ENCODE data around the gene SLC6A6. TPM values are rescaled to one million over a fixed set of nuclear protein-coding genes. Genes with fewer than 3 reads are reported as not detected.
"Not testable (repeated sequence)": the region's sequence is repeated elsewhere in the genome, so short reads cannot be mapped to it uniquely, and the experiment has no call there.

Gene SLC6A6
- total RNA-seq, 1 donor from 2014 or later: 46.3 TPM

DNA sequence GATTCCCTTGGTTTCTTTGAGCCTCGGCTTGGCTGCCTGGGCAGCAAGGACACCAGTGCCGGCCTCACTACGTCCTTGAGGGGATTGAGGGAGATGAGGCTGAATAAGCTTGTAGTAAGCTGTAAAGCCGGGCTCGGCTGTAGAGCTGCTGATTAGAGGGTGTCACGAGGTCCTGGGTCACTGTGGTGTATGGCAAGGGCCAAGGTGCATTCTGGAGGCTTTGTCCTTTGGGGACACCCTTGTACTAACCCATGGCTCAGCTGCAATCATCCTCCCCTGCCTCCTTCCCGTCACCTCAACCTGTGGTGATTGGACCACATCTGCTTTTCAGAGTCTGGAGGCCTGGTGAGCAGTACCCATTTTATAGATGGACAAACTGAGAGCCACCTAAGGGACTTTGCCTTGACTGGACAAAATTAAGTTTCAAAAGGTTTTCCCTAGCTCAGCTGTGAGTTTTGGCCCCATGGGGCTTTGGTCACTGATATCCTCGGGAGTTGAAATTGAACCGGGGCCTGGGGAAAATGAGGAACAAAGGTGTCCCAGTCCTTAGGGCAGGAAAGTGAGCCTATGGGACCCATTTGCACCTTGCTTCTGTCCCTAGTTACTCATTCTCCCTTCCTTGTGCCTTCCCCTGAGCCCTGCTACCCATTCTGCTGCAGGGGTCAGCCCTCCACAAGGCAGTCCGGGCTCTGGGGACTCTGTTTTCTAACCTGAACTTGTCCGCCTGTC lies 2.4 kb downstream of the SLC6A6 start:
- Mint-ChIP-seq H3K27ac (ENCODE audit: unreplicated experiment) (peak overlapping the region; percentile 38), H3K9me3 (ENCODE audit: unreplicated experiment) (no peaks in the 10 kb centered on the region), H3K36me3 (ENCODE audit: low read depth, unreplicated experiment) (peaks cover 5% of the 10 kb centered on the region), H3K4me3 (ENCODE audit: unreplicated experiment) (peak overlapping the region; percentile 63), H3K4me1 (ENCODE audit: unreplicated experiment) (peaks cover 25% of the 10 kb centered on the region), H3K27me3 (ENCODE audit: unreplicated experiment) (peaks cover 15% of the 10 kb centered on the region)
- TF ChIP-seq CTCF (IDR thresholded peaks at IDR 0.05; ENCODE audit: unreplicated experiment): no peak
- no peak for DNase-seq (ENCODE audit: low spot score)

- no peak for TF ChIP-seq CTCF (IDR thresholded peaks at IDR 0.05; ENCODE audit: unreplicated experiment)
- peaks cover 25% of the 10 kb centered on the region for H3K4me1 Mint-ChIP-seq (ENCODE audit: unreplicated experiment)
- peak overlapping the region; percentile 38 for H3K27ac Mint-ChIP-seq (ENCODE audit: unreplicated experiment)
- peaks cover 9% of the 10 kb centered on the region for H3K27me3 Mint-ChIP-seq (ENCODE audit: unreplicated experiment)
- no peak for DNase-seq (ENCODE audit: low spot score)
- peaks cover 5% of the 10 kb centered on the region for H3K36me3 Mint-ChIP-seq (ENCODE audit: low read depth, unreplicated experiment)
- H3K9me3 Mint-ChIP-seq (ENCODE audit: unreplicated experiment): no peaks in the 10 kb centered on the region
- H3K4me3 Mint-ChIP-seq (ENCODE audit: unreplicated experiment): peak overlapping the region; percentile 63
These were observed 3.2 kb downstream of the SLC6A6 start for GRCh38 chr3:14405360-14406238.

GRCh38 chr3:14406336-14406735 lies 3.9 kb downstream of the SLC6A6 start:
- peaks cover 11% of the 10 kb centered on the region for H3K36me3 Mint-ChIP-seq (ENCODE audit: low read depth, unreplicated experiment)
- peaks cover 27% of the 10 kb centered on the region for H3K4me1 Mint-ChIP-seq (ENCODE audit: unreplicated experiment)
- H3K27ac Mint-ChIP-seq (ENCODE audit: unreplicated experiment): no peak overlapping the region
- peaks cover 8% of the 10 kb centered on the region for H3K27me3 Mint-ChIP-seq (ENCODE audit: unreplicated experiment)
- H3K9me3 Mint-ChIP-seq (ENCODE audit: unreplicated experiment): no peaks in the 10 kb centered on the region
- TF ChIP-seq CTCF (IDR thresholded peaks at IDR 0.05; ENCODE audit: unreplicated experiment): no peak
- DNase-seq (ENCODE audit: low spot score): no peak
- H3K4me3 Mint-ChIP-seq (ENCODE audit: unreplicated experiment): no peak overlapping the region

DNA sequence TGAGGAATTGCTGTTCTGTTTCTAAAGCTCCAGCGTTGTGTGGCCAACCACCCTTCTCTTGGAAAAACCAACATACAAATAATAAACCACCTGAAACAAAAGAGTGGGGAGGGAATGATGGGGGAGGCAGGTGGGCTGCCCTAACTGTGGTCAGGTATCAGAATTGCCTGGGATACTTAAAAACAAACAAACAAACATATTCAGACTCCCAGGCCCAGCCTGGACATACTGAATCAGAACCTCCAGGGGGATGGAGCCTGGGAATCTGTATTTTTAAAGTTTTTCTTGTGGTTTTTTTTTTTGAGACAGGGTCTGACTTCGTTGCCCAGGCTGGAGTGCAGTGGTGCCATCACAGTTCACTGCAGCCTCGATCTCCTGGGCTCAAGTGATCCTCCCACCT lies 4.4 kb downstream of the SLC6A6 start:
- no peak for DNase-seq (ENCODE audit: low spot score)
- Mint-ChIP-seq H3K36me3 (ENCODE audit: low read depth, unreplicated experiment) (peaks cover 13% of the 10 kb centered on the region), H3K27ac (ENCODE audit: unreplicated experiment) (no peak overlapping the region), H3K4me1 (ENCODE audit: unreplicated experiment) (peaks cover 28% of the 10 kb centered on the region), H3K4me3 (ENCODE audit: unreplicated experiment) (no peak overlapping the region), H3K9me3 (ENCODE audit: unreplicated experiment) (no peaks in the 10 kb centered on the region), H3K27me3 (ENCODE audit: unreplicated experiment) (peaks cover 6% of the 10 kb centered on the region)
- no peak for TF ChIP-seq CTCF (IDR thresholded peaks at IDR 0.05; ENCODE audit: unreplicated experiment)

DNA sequence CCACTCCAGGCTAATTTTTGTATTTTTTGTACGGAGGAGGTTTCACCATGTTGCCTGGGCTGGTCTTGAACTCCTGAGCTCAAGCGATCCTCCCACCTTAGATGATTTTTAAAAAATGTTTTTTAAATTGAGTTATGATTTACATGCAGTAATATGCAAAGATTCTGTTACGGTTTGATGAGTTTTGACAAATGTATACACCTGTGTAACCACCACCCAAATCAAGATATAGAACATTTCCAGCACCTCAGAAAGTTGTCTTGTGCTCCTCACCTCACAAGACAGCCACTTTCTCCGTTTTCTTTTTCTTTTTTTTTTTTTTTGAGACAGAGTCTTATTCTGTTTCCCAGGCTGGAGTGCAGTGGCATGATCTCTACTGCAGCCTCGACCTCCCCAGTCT lies 4.8 kb downstream of the SLC6A6 start:
- no peak overlapping the region for H3K27ac Mint-ChIP-seq (ENCODE audit: unreplicated experiment)
- no peak for TF ChIP-seq CTCF (IDR thresholded peaks at IDR 0.05; ENCODE audit: unreplicated experiment)
- H3K4me1 Mint-ChIP-seq (ENCODE audit: unreplicated experiment): peaks cover 29% of the 10 kb centered on the region
- no peak overlapping the region for H3K4me3 Mint-ChIP-seq (ENCODE audit: unreplicated experiment)
- H3K27me3 Mint-ChIP-seq (ENCODE audit: unreplicated experiment): peaks cover 6% of the 10 kb centered on the region
- H3K36me3 Mint-ChIP-seq (ENCODE audit: low read depth, unreplicated experiment): peaks cover 13% of the 10 kb centered on the region
- no peaks in the 10 kb centered on the region for H3K9me3 Mint-ChIP-seq (ENCODE audit: unreplicated experiment)
- DNase-seq (ENCODE audit: low spot score): no peak

DNA sequence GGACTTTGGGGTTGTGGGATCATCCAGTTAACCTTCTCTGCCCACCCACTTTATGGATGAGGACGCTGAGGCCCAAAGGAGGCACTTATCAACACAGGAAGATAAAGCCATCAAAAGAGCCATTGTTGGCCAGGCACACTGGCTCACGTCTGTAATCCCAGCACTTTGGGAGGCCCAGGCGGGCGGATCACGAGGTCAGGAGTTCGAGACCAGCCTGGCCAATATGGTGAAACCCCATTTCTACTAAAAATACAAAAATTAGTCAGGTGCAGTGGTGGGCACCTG lies 7.3 kb downstream of the SLC6A6 start:
- not testable (repeated sequence) for H3K4me3 Mint-ChIP-seq (ENCODE audit: unreplicated experiment); H3K27me3 Mint-ChIP-seq (ENCODE audit: unreplicated experiment); DNase-seq (ENCODE audit: low spot score); H3K36me3 Mint-ChIP-seq (ENCODE audit: low read depth, unreplicated experiment); H3K9me3 Mint-ChIP-seq (ENCODE audit: unreplicated experiment); H3K27ac Mint-ChIP-seq (ENCODE audit: unreplicated experiment)
- peaks cover 23% of the 10 kb centered on the region for H3K4me1 Mint-ChIP-seq (ENCODE audit: unreplicated experiment)
